Thyroid gland (tissue), 4 donors: ENCODE data around the gene UBE2H. TPM values are rescaled to one million over a fixed set of nuclear protein-coding genes. Genes with fewer than 3 reads are reported as not detected.
"Not testable (repeated sequence)": the region's sequence is repeated elsewhere in the genome, so short reads cannot be mapped to it uniquely, and the experiment has no call there.

Source experiments
- DNase-seq, 2 donors: peaks; one replicate each; pipeline ENCODE4 v3.0.0-alpha.2; 2019
- H3K27ac ChIP-seq, 3 donors: fragments of 200-600 bp; sonication (generic); 1 replicate in 2 of 3; 2 replicates in 1 of 3; pipeline ENCODE4 v1.5.1; 2016 to 2019; ENCODE audit warnings: mild to moderate bottlenecking in 1 of 3, moderate library complexity in 1 of 3
- H3K27me3 ChIP-seq: fragments of 200-600 bp; sonication (generic); one replicate; pipeline ENCODE4 v1.5.1; 2019
- H3K36me3 ChIP-seq, 2 donors: fragments of 200-600 bp; sonication (generic); one replicate each; pipeline ENCODE4 v1.5.1; 2016 to 2019
- H3K4me1 ChIP-seq, 2 donors: fragments of 200-600 bp; sonication (generic); one replicate each; pipeline ENCODE4 v1.5.1; 2017 to 2019
- H3K4me3 ChIP-seq, 3 donors: fragments of 200-600 bp; sonication (generic); replicated peaks in 1 of 3; 1 replicate in 2 of 3; 2 replicates in 1 of 3; pipeline ENCODE4 v1.5.1; 2016; ENCODE audit warnings: mild to moderate bottlenecking in 1 of 3
- H3K9me3 ChIP-seq: fragments of 200-600 bp; sonication (generic); one replicate; pipeline ENCODE4 v1.5.1; 2017
- CTCF ChIP-seq, 6 experiments: fragments of 200-600 bp in 3 of 6; fragments of 450-650 bp in 3 of 6; sonication (generic) in 3 of 6; IDR thresholded peaks; one replicate each; pipeline ENCODE4 v1.5.1; 2016 to 2019; ENCODE audit warnings: antibody characterized with exemption in 6 of 6, mild to moderate bottlenecking in 2 of 6, inconsistent platforms in 1 of 6, moderate library complexity in 1 of 6
- POLR2A ChIP-seq, 2 donors: fragments of 450-650 bp; IDR thresholded peaks; one replicate each; pipeline ENCODE4 v1.6.1; 2017; ENCODE audit warnings: antibody characterized with exemption in 2 of 2, mild to moderate bottlenecking in 2 of 2, moderate library complexity in 1 of 2
- WGBS, 2 donors: methylation state at CpG; one replicate each; pipeline ENCODE4 v1.1.5; 2017; 5-methylcytosine and 5-hydroxymethylcytosine counted together
- intact Hi-C: fragments of 100-400 bp; cut with DNase I; formaldehyde crosslinking; loops from one replicate; pipeline ENCODE4 v1.15.1; 2023
- total RNA-seq, 4 donors: library from RNA; depleted of rRNA; stranded (reverse); fragments of >200 nt; gene quantifications; one replicate each; pipeline ENCODE4 v1.2.3, GENCODE V29; 2016

The UBE2H gene
- total RNA-seq, 4 donors from 2014 or later = 97.7 to 156 (median 122) TPM

GRCh38 chr7:129970816-129971215, 18.1 kb upstream of the UBE2H start:
- DNase-seq = no peak
- H3K4me1 ChIP-seq = no peaks in the 10 kb centered on the region
- no peaks in the 10 kb centered on the region for H3K9me3 ChIP-seq
- intact Hi-C loops = no loop called here
- no peak for TF ChIP-seq POLR2A (IDR thresholded peaks at IDR 0.05)
- no peak for TF ChIP-seq CTCF (IDR thresholded peaks at IDR 0.05)
- WGBS, 2 donors = 73 to 86% methylated on average over 2 to 3 of the region's 3 CpGs
- no peak overlapping the region for H3K4me3 ChIP-seq
- H3K27ac ChIP-seq = no peak overlapping the region
- H3K36me3 ChIP-seq = no peaks in the 10 kb centered on the region
- H3K27me3 ChIP-seq = no peaks in the 10 kb centered on the region

GRCh38 chr7:129969881-129970446, 17.2 kb upstream of the UBE2H start:
- H3K9me3 ChIP-seq = no peaks in the 10 kb centered on the region
- no peak overlapping the region for H3K27ac ChIP-seq
- intact Hi-C loops = no loop called here
- H3K4me3 ChIP-seq = no peak overlapping the region
- 72 to 79% methylated on average over 3 of the region's 3 CpGs for WGBS, 2 donors
- no peak for TF ChIP-seq POLR2A (IDR thresholded peaks at IDR 0.05)
- TF ChIP-seq CTCF (IDR thresholded peaks at IDR 0.05) = no peak
- no peaks in the 10 kb centered on the region for H3K4me1 ChIP-seq
- no peaks in the 10 kb centered on the region for H3K36me3 ChIP-seq
- no peaks in the 10 kb centered on the region for H3K27me3 ChIP-seq
- no peak for DNase-seq

- 75 to 77% methylated on average over 11 of the region's 11 CpGs for WGBS, 2 donors
- H3K27ac ChIP-seq = no peak overlapping the region
- DNase-seq = no peak
Measured at GRCh38 chr7:129968592-129969383, 16.0 kb upstream of the UBE2H start.

GRCh38 chr7:129960204-129960475, 7.4 kb upstream of the UBE2H start:
- H3K36me3 ChIP-seq, H3K9me3 ChIP-seq, H3K4me3 ChIP-seq, intact Hi-C loops, DNase-seq, H3K27ac ChIP-seq, H3K27me3 ChIP-seq: not testable (repeated sequence)
- peaks cover 0 to 11% of the 10 kb centered on the region in 2 donors for H3K4me1 ChIP-seq
- 94 to 98% methylated on average over 4 of the region's 4 CpGs for WGBS, 2 donors

More at GRCh38 chr7:129968592-129969383, 16.0 kb upstream of the UBE2H start:
- Histone ChIP-seq H3K27me3 (no peaks in the 10 kb centered on the region), H3K9me3 (no peaks in the 10 kb centered on the region), H3K36me3 (no peaks in the 10 kb centered on the region), H3K4me1 (no peaks in the 10 kb centered on the region), H3K4me3 (no peak overlapping the region)
- TF ChIP-seq CTCF (IDR thresholded peaks at IDR 0.05) (no peak), POLR2A (IDR thresholded peaks at IDR 0.05) (no peak)
- intact Hi-C loops = no loop called here

- Histone ChIP-seq H3K9me3 (no peaks in the 10 kb centered on the region), H3K27ac (no peak overlapping the region), H3K4me3 (no peak overlapping the region), H3K36me3 (no peaks in the 10 kb centered on the region), H3K27me3 (no peaks in the 10 kb centered on the region), H3K4me1 (peaks cover 0 to 11% of the 10 kb centered on the region in 2 donors)
- intact Hi-C loops = no loop called here
- no peak for DNase-seq
- TF ChIP-seq POLR2A (IDR thresholded peaks at IDR 0.05) (no peak), CTCF (IDR thresholded peaks at IDR 0.05) (no peak)
- WGBS, 2 donors = 89 to 92% methylated on average over 12 of the region's 12 CpGs
Measured at GRCh38 chr7:129959471-129960203, 6.9 kb upstream of the UBE2H start.
